ENCODE results near the gene COL26A1. TPM values are rescaled to one million over a fixed set of nuclear protein-coding genes. Genes with fewer than 3 reads are reported as not detected.

Gene COL26A1
- total RNA-seq, 1 experiment from 2014 or later: 42.6 TPM

DNA sequence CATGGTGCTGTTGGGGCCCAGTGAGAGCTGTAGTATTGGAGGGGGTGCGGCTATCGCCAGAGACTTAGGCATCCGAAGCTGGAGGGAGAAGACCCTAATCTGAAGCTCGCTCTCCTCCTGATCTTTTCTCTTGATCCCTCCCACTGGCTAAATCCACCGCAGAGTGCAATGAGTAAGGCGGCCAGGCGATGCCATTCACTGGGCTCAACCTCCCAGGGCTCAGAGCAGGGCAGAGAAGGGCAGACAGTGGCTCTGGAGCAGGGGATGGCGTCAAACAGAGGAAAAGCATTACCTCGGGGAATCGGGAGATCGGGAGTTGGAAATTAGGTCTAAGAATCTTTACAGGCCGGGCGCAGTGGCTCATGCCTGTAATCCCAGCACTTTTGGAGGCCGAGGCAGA lies 22.3 kb upstream of the COL26A1 start:
- H3K4me3 Mint-ChIP-seq: no peak overlapping the region
- Histone ChIP-seq H3K79me2 (ENCODE audit: insufficient read depth, low read length) (no peaks in the 10 kb centered on the region), H3K27me3 (ENCODE audit: insufficient read depth, low read length) (no peaks in the 10 kb centered on the region), H3K4ac (ENCODE audit: low read depth, low read length) (no peak overlapping the region), H3K79me1 (ENCODE audit: insufficient read depth, low read depth, low read length, poor library complexity, severe bottlenecking) (no peaks in the 10 kb centered on the region), H4K5ac (ENCODE audit: insufficient read length, low read depth, low read length) (no peak overlapping the region), H2BK120ac (ENCODE audit: low read depth, low read length, poor library complexity, severe bottlenecking) (no peak overlapping the region), H2BK20ac (ENCODE audit: low read depth, low read length, poor library complexity, severe bottlenecking) (no peak overlapping the region), H2BK15ac (ENCODE audit: low read depth, low read length) (no peak overlapping the region), H3K23me2 (ENCODE audit: insufficient read length, low read depth, low read length, poor library complexity, severe bottlenecking) (no peaks in the 10 kb centered on the region), H3K23ac (ENCODE audit: insufficient read length, low read depth, low read length) (no peak overlapping the region), H4K8ac (replicated peaks; ENCODE audit: insufficient read length, low read depth, low read length) (no peak overlapping the region), H3K9me3 (ENCODE audit: control insufficient read depth, low read depth, low read length) (no peaks in the 10 kb centered on the region), H4K91ac (ENCODE audit: insufficient read length, low read depth, low read length) (no peak overlapping the region), H3K18ac (ENCODE audit: insufficient read length, low read depth, low read length) (no peak overlapping the region), H4K20me1 (ENCODE audit: control insufficient read depth, insufficient read depth, insufficient read length) (no peaks in the 10 kb centered on the region), H2AFZ (ENCODE audit: low read length) (no peak overlapping the region), H2BK12ac (ENCODE audit: insufficient read length, low read depth, low read length) (no peak overlapping the region), H3K27ac (ENCODE audit: insufficient read length, low read depth, low read length) (no peak overlapping the region), H2BK5ac (ENCODE audit: insufficient read length, low read length) (no peak overlapping the region), H3T11ph (ENCODE audit: low read length) (peak overlapping the region; percentile 26), H3K9ac (ENCODE audit: extremely low read depth, insufficient read length, low read length) (no peak overlapping the region), H3K56ac (ENCODE audit: insufficient read length, low read depth, low read length) (no peak overlapping the region), H2AK5ac (ENCODE audit: insufficient read length, low read length) (no peak overlapping the region), H3K4me2 (ENCODE audit: insufficient read depth, insufficient read length, low read length) (no peak overlapping the region), H3K4me1 (ENCODE audit: insufficient read depth, low read length) (no peaks in the 10 kb centered on the region), H3K14ac (ENCODE audit: insufficient read depth, low read length) (no peak overlapping the region; the same call in 1 of the 2 replicates)
- no peak for DNase-seq
- WGBS (ENCODE audit: extremely low coverage, insufficient read length, low lambda C conversion rate): no CpG with 5 or more reads among the region's 14 CpGs
- TF ChIP-seq, protein P1, sequence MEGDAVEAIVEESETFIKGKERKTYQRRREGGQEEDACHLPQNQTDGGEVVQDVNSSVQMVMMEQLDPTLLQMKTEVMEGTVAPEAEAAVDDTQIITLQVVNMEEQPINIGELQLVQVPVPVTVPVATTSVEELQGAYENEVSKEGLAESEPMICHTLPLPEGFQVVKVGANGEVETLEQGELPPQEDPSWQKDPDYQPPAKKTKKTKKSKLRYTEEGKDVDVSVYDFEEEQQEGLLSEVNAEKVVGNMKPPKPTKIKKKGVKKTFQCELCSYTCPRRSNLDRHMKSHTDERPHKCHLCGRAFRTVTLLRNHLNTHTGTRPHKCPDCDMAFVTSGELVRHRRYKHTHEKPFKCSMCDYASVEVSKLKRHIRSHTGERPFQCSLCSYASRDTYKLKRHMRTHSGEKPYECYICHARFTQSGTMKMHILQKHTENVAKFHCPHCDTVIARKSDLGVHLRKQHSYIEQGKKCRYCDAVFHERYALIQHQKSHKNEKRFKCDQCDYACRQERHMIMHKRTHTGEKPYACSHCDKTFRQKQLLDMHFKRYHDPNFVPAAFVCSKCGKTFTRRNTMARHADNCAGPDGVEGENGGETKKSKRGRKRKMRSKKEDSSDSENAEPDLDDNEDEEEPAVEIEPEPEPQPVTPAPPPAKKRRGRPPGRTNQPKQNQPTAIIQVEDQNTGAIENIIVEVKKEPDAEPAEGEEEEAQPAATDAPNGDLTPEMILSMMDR (conservative IDR thresholded peaks at IDR 0.05): no peak
- H3K36me3 Mint-ChIP-seq (ENCODE audit: insufficient read depth in 1 of 3, low read depth in 3 of 3): no peaks in the 10 kb centered on the region
- H3K27ac Mint-ChIP-seq: peak overlapping the region in 1 of 3 experiments; percentile 63; a peak in 2 of 7 replicates
- H3K4me1 Mint-ChIP-seq: peaks cover 0 to 11% of the 10 kb centered on the region in 2 experiments; a peak in 2 of 4 replicates
- peaks cover 7% of the 10 kb centered on the region for H3K27me3 Mint-ChIP-seq (ENCODE audit: low read depth)
- no peaks in the 10 kb centered on the region for H3K9me3 Mint-ChIP-seq
